Mesendoderm (in vitro differentiated cells): ENCODE measurements around the gene MFSD2B. TPM values are rescaled to one million over a fixed set of nuclear protein-coding genes. Genes with fewer than 3 reads are reported as not detected.
A peak's percentile ranks its signal among the peaks of the same experiment; 100 is the strongest.

Source experiments
- DNase-seq: peaks from one replicate; pipeline ENCODE4 v3.0.0; 2013
- H2AK5ac ChIP-seq: 2 replicates; pipeline ENCODE4 v1.6.1; 2013; ENCODE audit warnings: low read length, inconsistent platforms
- H2BK120ac ChIP-seq: 2 replicates; pipeline ENCODE4 v1.6.1; 2013; ENCODE audit warnings: low read depth, mild to moderate bottlenecking, low read length, moderate library complexity, mixed read lengths
- H2BK15ac ChIP-seq: replicated peaks from 2 replicates; pipeline ENCODE4 v1.6.1; 2013; ENCODE audit warnings: low read depth, mild to moderate bottlenecking, moderate library complexity
- H2BK5ac ChIP-seq: 2 replicates; pipeline ENCODE4 v1.6.1; 2013; ENCODE audit warnings: low read length, inconsistent platforms
- H3K18ac ChIP-seq: 2 replicates; pipeline ENCODE4 v1.6.1; 2013; ENCODE audit warnings: mild to moderate bottlenecking, low read length, mixed read lengths
- H3K23ac ChIP-seq: one replicate; pipeline ENCODE4 v1.6.1; 2013; ENCODE audit warnings: low read length
- H3K27ac ChIP-seq: 2 replicates; pipeline ENCODE4 v1.5.1; 2013; ENCODE audit warnings: low read depth, mild to moderate bottlenecking, inconsistent platforms, low read length, moderate library complexity
- H3K27me3 ChIP-seq: 2 replicates; pipeline ENCODE4 v1.6.1; 2013; ENCODE audit warnings: low read length, control low read depth, mild to moderate bottlenecking, inconsistent platforms; ENCODE audit not compliant: insufficient read depth, poor library complexity
- H3K36me3 ChIP-seq: 2 replicates; pipeline ENCODE4 v1.6.1; 2013; ENCODE audit warnings: low read length, inconsistent platforms; ENCODE audit not compliant: control insufficient read depth, insufficient read depth
- H3K4ac ChIP-seq: one replicate; pipeline ENCODE4 v1.6.1; 2013; ENCODE audit warnings: low read depth, mild to moderate bottlenecking, low read length, moderate library complexity
- H3K4me1 ChIP-seq: 2 replicates; pipeline ENCODE4 v1.6.1; 2013; ENCODE audit warnings: low read depth, low read length, inconsistent platforms; ENCODE audit not compliant: control insufficient read depth
- H3K4me2 ChIP-seq: 2 replicates; pipeline ENCODE4 v1.6.1; 2013; ENCODE audit warnings: low read length
- H3K4me3 ChIP-seq: 2 replicates; pipeline ENCODE4 v1.5.1; 2013; ENCODE audit warnings: mild to moderate bottlenecking, low read length
- H3K56ac ChIP-seq: one replicate; pipeline ENCODE4 v1.6.1; 2013; ENCODE audit warnings: low read length
- H3K79me1 ChIP-seq: 2 replicates; pipeline ENCODE4 v1.6.1; 2013; ENCODE audit warnings: low read length, inconsistent platforms
- H3K79me2 ChIP-seq: 2 replicates; pipeline ENCODE4 v1.6.1; 2013; ENCODE audit warnings: mild to moderate bottlenecking, low read length; ENCODE audit not compliant: control insufficient read depth, insufficient read depth
- H3K9ac ChIP-seq: 2 replicates; pipeline ENCODE4 v1.6.1; 2013; ENCODE audit warnings: low read length, inconsistent platforms
- H4K5ac ChIP-seq: one replicate; pipeline ENCODE4 v1.6.1; 2013; ENCODE audit warnings: low read length
- H4K8ac ChIP-seq: one replicate; pipeline ENCODE4 v1.6.1; 2013; ENCODE audit warnings: low read depth, mild to moderate bottlenecking, control low read depth, low read length, moderate library complexity
- WGBS: extraction: QIAGEN DNeasy Blood & Tissue Kit; methylation state at CpG from one replicate; pipeline ENCODE4 v1.1.7; 2013; ENCODE audit warnings: low lambda C conversion rate, missing lambda C conversion rate; ENCODE audit not compliant: insufficient coverage; ENCODE audit errors: extremely low coverage; 5-methylcytosine and 5-hydroxymethylcytosine counted together
- polyA plus RNA-seq, 2 experiments: library from polyadenylated mRNA; stranded (reverse); fragments of 200-250 nt; gene quantifications; one replicate each; pipeline ENCODE4 v1.2.3, GENCODE V29; 2013

The MFSD2B gene, protein sequence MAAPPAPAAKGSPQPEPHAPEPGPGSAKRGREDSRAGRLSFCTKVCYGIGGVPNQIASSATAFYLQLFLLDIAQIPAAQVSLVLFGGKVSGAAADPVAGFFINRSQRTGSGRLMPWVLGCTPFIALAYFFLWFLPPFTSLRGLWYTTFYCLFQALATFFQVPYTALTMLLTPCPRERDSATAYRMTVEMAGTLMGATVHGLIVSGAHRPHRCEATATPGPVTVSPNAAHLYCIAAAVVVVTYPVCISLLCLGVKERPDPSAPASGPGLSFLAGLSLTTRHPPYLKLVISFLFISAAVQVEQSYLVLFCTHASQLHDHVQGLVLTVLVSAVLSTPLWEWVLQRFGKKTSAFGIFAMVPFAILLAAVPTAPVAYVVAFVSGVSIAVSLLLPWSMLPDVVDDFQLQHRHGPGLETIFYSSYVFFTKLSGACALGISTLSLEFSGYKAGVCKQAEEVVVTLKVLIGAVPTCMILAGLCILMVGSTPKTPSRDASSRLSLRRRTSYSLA
- polyA plus RNA-seq (2013, experiment 1 of 2), result 0.37 TPM
- polyA plus RNA-seq (2013, experiment 2 of 2), result 0.52 TPM

DNA sequence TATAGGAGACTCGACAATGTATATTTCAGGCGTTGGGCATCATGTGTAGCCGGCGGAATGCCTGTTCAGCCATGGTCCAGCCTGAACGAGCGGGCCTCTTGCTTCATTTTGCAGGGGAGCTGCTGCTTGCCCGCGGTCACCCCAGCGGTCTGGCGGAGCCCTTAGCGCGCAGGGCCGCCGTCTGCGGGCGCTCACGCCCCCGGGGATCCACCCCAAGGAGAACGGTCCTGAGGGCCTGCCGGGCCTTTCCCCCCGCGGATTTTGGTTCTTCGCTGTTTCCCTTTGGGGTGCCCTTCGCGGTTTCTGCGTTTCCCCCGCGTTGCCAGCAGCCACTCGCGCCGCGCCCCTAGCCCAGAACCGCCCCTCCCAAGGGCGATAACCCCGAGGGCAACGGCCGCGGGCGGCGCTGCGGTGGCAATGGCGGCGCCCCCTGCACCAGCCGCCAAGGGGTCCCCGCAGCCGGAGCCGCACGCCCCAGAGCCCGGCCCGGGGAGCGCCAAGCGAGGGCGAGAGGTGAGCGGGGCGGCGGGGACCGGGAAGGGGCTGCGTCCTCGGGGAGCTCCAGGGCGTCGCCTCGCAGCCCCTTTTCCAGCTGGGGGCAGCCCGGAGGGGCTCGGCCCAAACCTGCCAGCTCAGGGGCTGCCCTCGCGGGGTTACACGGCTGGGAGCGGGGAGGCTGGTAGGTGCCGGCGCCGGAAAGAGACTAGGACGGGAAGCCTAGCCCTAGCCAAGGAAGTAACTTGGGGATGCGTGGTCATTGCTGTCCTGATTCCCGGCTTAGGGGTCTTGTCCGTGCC is at the start of gene MFSD2B:
Gene MFSD2B (plus strand): TSS at position 406 of the 797 bp plus-strand sequence. CDS start 12 bp downstream, at position 418.
- Histone ChIP-seq H3K79me1 (no peaks in the 10 kb centered on the region), H3K18ac (peak within 1 kb of the TSS; percentile 43), H4K5ac (no peak within 1 kb of the TSS), H3K4me1 (no peaks in the 10 kb centered on the region), H4K8ac (peak within 1 kb of the TSS; percentile 77), H2BK5ac (no peak within 1 kb of the TSS), H3K4me3 (peak within 1 kb of the TSS; percentile 33), H3K79me2 (no peaks in the 10 kb centered on the region), H3K27me3 (no peaks in the 10 kb centered on the region), H3K36me3 (no peaks in the 10 kb centered on the region), H3K4ac (no peak within 1 kb of the TSS), H2BK120ac (no peak within 1 kb of the TSS), H3K9ac (peak within 1 kb of the TSS; percentile 69), H3K56ac (peak within 1 kb of the TSS; percentile 90), H3K27ac (no peak within 1 kb of the TSS), H2BK15ac (no peak within 1 kb of the TSS), H3K4me2 (peak within 1 kb of the TSS; percentile 70), H3K23ac (peak within 1 kb of the TSS; percentile 97), H2AK5ac (no peak within 1 kb of the TSS)
- no CpG with 5 or more reads among the region's 75 CpGs for WGBS
- DNase-seq, result no peak

- Histone ChIP-seq H2BK120ac (no peak overlapping the region), H3K79me1 (no peaks in the 10 kb centered on the region), H3K23ac (no peak overlapping the region), H3K18ac (no peak overlapping the region), H3K4me2 (no peak overlapping the region), H2BK5ac (no peak overlapping the region), H3K4ac (no peak overlapping the region), H3K56ac (no peak overlapping the region), H3K27me3 (no peaks in the 10 kb centered on the region), H3K9ac (no peak overlapping the region), H4K8ac (no peak overlapping the region), H3K4me3 (no peak overlapping the region), H3K27ac (no peak overlapping the region), H4K5ac (no peak overlapping the region), H3K36me3 (no peaks in the 10 kb centered on the region), H3K79me2 (no peaks in the 10 kb centered on the region), H2BK15ac (no peak overlapping the region), H2AK5ac (no peak overlapping the region), H3K4me1 (no peaks in the 10 kb centered on the region)
- no peak for DNase-seq
- no CpG with 5 or more reads among the region's 4 CpGs for WGBS
These were observed 42.0 kb upstream of the MFSD2B start for GRCh38 chr2:23967846-23968245.

DNA sequence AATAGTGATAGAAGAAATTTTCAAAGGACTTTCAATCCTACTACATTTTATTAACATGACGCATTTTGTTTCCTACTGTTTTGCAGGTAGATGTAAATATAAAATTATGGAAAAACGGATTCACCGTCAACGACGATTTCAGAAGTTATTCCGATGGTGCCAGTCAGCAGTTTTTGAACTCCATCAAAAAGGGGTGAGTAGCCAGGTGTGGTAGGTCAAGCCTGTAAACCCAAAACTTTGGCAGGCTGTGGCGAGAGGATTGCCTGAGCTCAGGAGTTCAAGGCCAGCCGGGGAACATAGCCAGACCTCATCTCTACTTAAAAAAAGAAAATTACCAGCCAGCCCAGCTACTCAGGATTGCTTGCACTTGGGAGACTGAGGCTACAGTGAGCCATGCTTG is 33.0 kb upstream of the MFSD2B start:
- DNase-seq, result no peak
- Histone ChIP-seq H3K56ac (no peak overlapping the region), H3K4ac (no peak overlapping the region), H3K4me2 (no peak overlapping the region), H4K5ac (no peak overlapping the region), H3K23ac (no peak overlapping the region), H2AK5ac (no peak overlapping the region), H3K36me3 (no peaks in the 10 kb centered on the region), H3K18ac (no peak overlapping the region), H3K4me3 (no peak overlapping the region), H4K8ac (no peak overlapping the region), H3K27me3 (no peaks in the 10 kb centered on the region), H2BK120ac (no peak overlapping the region), H2BK5ac (no peak overlapping the region), H3K79me2 (no peaks in the 10 kb centered on the region), H3K79me1 (no peaks in the 10 kb centered on the region), H2BK15ac (no peak overlapping the region), H3K4me1 (no peaks in the 10 kb centered on the region), H3K9ac (no peak overlapping the region), H3K27ac (no peak overlapping the region)
- WGBS, result no CpG with 5 or more reads among the region's 8 CpGs

- Histone ChIP-seq H3K27me3 (no peaks in the 10 kb centered on the region), H3K18ac (no peak overlapping the region), H3K79me2 (no peaks in the 10 kb centered on the region), H3K36me3 (no peaks in the 10 kb centered on the region), H3K4me3 (no peak overlapping the region), H2BK15ac (no peak overlapping the region), H3K56ac (no peak overlapping the region), H2AK5ac (no peak overlapping the region), H4K8ac (no peak overlapping the region), H3K23ac (no peak overlapping the region), H2BK5ac (no peak overlapping the region), H4K5ac (no peak overlapping the region), H3K4ac (no peak overlapping the region), H3K79me1 (no peaks in the 10 kb centered on the region), H3K4me2 (no peak overlapping the region), H3K9ac (no peak overlapping the region), H3K27ac (no peak overlapping the region), H2BK120ac (no peak overlapping the region), H3K4me1 (no peaks in the 10 kb centered on the region)
- WGBS, result no CpG with 5 or more reads among the region's 2 CpGs
- no peak for DNase-seq
These were observed 21.5 kb upstream of the MFSD2B start for GRCh38 chr2:23988371-23988770.

- WGBS, result no CpG with 5 or more reads among the region's 1 CpG
- H3K79me2 ChIP-seq, result no peaks in the 10 kb centered on the region
These were observed 17.0 kb upstream of the MFSD2B start for GRCh38 chr2:23992931-23993330.

More at GRCh38 chr2:23992931-23993330, 17.0 kb upstream of the MFSD2B start:
- DNase-seq, result no peak
- H3K56ac ChIP-seq, result no peak overlapping the region
- no peak overlapping the region for H3K4ac ChIP-seq
- no peaks in the 10 kb centered on the region for H3K79me1 ChIP-seq
- no peaks in the 10 kb centered on the region for H3K27me3 ChIP-seq
- no peaks in the 10 kb centered on the region for H3K4me1 ChIP-seq
- no peak overlapping the region for H2AK5ac ChIP-seq
- no peak overlapping the region for H2BK120ac ChIP-seq
- no peak overlapping the region for H3K23ac ChIP-seq
- no peak overlapping the region for H4K5ac ChIP-seq
- H3K4me2 ChIP-seq, result no peak overlapping the region
- no peak overlapping the region for H3K18ac ChIP-seq
- no peak overlapping the region for H3K4me3 ChIP-seq
- no peak overlapping the region for H3K27ac ChIP-seq
- H4K8ac ChIP-seq, result no peak overlapping the region
- no peaks in the 10 kb centered on the region for H3K36me3 ChIP-seq
- H3K9ac ChIP-seq, result no peak overlapping the region
- H2BK15ac ChIP-seq, result no peak overlapping the region
- no peak overlapping the region for H2BK5ac ChIP-seq
